GM21528 (cell line): ENCODE results near the gene QSOX2.
A peak's percentile ranks its signal among the peaks of the same experiment; 100 is the strongest.

Experiments used
- ATAC-seq: cut with Tn5 transposase; IDR thresholded peaks from one replicate; pipeline ENCODE4 v1.9.1; 2021; ENCODE audit warnings: mild to moderate bottlenecking, moderate library complexity; ENCODE audit not compliant: unreplicated experiment, low FRiP score

Gene QSOX2

DNA sequence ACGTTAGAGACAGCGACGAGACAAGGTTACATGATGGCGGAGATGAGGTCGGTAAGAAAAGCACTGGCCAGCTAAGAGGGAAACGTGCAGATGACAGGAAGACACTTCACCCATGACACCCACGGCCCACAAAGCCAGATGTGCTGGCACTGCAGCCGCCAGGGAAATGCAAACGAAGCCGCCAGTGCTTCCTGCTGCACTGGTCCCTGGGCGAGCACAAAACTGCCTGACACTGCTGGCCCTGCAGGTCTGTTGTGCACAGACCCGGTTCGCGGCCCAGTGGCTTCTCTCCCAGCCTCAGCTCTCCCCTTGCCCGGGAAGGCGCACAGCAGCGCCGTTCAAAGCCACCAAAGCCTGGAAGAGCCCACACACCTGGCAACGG lies 20.3 kb downstream of the QSOX2 start:
- ATAC-seq: peak; percentile 52

DNA sequence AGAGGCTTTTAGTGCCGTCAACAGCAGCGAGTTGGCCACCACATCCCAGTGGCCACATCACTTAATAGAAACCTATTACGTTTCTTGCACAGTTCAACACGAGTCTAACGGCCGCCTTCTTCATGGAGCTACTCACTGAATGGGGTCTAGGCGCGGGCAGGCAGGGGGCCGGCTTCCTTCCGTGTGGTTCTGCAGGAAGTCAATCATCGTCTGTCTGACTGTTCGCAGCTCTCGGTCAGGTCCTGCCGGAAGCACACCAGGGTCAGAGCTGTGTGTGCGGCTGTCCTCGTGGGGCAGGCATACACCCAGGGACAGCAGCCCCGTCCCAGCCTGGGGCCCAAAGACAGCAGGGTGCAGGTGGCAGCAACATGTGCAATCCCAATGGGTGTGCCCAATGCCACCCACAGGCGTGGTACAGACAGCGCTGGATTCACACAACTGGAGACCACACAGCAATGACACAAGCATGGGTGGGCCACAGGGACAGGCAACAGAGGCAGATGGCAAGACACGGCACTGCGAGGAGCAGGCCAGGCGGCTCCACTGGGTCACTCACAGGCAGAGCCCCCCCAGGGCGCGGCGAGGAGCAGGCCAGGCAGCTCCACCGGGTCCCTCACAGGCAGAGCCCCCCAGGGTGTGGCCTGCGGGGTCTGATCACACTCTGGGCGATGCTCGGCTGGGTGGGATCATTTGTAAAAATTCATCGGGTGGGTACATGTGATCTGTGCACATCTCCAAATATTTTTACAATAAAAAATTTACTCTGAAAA lies 21.6 kb downstream of the QSOX2 start:
- ATAC-seq: no peak

DNA sequence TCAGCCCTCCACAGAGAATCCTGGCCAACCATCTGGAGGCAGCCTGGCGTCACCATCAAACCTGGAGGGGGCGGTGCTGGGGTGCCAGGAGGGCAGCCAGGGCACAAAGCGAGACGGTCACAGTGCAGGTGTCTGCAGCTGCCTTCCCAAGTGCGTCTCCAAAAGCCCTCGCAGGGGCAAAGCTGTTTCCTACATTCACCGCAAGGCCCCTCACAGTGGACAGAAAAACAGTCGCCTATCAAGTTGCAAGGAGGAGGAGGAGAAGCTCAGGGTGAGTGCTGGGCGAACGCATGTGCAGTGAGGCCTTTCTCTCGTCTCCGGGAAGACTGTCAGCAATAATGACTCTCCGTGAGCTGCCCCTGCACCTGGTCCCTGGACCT lies 22.7 kb downstream of the QSOX2 start:
- ATAC-seq: no peak

DNA sequence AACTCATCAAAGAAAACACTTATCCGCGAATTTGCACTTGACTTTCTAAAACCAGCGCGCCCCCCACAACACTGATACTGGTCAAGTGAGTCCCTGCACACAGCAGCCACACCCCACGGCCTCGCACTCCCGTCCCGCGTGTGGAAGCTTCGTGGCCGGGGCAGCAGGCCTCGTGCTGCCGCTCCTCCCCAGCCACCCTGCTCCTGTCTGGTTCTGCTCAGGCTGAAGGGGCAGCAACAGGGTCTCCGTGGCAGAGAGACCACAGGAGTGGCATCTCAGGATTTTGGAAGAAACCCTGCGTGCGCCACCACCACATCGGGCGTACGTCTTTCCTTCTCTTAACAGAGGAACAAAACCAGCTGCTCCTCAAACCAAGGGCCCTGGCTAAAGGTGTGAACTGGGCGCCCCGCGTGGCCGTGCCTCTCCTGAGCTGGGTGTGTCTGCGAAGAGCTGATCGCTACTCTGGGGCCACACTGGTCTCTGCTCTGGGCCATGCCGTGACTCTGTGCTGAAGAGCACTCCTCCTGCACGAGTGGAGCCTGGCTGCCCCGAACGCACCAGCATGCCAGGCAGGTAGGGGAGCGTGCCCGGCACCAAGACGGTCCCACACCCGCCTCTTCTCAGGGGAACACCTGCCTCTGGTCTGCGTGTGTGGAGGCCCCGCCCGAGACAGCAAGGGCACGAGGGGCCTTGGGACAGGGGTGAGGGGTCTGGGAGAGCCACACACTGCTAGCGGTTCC lies 23.3 kb downstream of the QSOX2 start:
- ATAC-seq: no peak

DNA sequence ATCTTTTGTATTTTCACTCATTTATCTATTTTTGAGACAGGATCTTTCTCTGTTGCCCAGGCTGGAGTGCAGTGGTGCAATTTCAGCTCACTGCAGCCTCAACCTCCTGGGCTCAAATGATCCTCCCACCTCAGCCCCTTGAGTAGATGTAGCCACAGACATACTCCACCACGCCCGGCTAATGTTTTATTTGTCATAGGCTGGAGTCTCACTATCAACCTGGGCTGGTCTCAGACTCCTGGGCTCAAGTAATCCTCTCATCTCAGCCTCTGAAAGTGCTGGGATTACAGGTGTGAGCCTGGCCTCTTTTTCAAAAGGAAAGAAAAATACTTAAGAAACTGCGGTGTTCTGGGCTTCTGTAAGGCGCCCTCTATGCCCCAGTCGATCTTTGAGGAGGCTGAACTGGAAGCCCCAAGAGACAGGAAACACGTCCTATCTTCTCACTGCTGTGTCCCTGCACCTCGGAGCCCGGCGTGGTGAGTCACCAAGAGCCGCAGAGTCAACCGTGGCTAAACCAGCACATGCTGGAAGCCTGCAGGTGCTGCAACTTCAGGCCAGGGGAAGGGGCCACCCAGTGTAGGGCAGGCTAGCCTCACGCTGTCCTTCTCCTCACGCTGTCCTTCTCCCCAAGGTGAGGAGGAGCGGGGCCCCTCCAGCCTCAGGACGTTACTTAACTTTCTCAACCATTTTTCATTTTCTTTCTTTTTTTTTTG lies 25.4 kb downstream of the QSOX2 start:
- no peak for ATAC-seq

DNA sequence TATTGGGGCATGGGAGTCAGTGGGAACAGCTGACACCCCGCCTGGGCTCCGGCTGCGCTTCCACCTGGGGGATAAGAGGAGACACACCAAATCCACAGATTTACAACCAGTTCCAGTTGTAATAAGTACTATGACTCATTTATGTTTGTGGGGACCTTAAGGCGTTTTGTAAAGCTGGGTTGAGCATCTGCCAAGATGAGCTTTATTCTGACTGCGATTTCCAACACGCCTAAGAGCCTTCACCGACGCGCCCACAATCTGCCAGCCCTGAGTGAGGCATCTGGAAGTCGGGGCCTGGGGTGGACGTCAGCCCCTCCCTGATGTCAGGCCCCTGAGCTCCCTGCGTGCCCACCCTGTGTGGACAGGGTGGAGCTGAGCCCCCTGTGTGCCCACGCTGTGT lies 26.3 kb downstream of the QSOX2 start:
- no peak for ATAC-seq

DNA sequence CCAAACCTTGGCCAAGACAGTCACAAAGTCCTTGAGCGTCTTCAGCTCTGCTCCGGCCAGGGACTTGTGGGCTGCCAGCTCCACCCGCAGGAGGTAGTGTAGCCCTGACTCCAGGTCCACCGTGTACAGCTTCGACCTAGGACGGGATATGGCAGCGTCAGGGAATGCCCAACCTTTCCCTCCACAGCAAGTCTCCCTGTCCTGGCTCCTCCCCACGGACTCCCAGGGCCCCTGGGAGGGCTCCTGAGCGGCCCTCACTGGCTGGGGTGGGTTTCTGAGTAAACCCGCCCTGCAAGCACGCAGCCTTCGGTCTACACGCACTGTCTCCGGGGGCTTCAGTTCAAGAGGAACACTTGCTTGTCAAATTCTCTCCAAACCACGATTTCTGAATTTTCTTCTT lies 26.9 kb downstream of the QSOX2 start:
- no peak for ATAC-seq

DNA sequence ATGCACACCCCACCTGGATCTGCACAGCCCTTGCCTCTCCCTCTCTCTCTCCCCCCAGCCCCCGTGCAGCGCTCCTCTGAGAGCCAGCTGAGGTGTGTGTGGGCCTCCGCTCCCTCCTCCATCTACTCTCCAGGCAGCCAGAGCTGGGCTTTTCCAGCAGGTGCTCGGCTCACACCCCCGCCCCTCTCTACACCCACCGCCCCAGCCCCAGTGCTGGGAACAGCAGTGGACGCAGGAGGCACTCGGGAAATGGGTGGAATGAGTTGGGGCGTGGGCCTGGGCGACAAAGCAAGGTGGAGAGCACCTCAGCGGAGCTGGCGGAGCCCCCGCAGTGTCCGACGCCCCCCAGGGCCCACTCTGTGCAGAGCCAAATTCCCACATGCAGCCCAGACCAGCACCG lies 27.3 kb downstream of the QSOX2 start:
- ATAC-seq: no peak

DNA sequence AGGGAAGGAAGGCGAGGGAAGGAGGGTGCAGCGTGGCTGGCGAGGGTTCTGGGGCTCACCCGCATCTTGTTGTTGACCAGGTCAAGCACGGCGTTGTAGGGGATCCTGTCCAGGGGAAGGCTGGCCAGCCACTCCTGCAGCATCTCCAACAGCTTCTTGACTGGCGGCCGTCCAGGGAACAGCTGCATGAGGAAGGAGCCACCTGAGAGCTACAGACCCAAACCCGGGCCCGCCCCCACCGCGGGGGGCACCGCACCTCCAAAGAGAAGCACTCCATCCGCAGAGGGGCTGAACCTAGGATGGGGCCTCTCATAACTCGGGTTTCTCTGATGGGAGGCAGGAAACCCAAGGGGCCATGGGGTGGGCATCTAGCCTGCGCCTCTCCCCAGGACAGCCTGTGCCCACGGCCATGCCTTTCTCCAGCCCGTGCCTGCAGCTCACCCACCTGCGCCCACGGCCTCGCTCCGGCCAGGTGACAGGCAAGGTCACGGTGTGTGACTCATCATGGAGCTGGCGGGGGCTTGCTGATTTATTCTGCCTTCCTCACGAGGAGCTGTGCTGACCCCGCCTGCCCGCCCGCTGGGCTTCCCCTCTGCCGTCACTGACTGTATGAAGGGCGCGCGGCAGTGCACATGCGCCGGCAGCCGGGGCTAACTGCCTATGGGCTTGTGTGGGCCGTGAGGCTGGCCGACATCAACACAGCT lies 28.9 kb downstream of the QSOX2 start:
- ATAC-seq: no peak

DNA sequence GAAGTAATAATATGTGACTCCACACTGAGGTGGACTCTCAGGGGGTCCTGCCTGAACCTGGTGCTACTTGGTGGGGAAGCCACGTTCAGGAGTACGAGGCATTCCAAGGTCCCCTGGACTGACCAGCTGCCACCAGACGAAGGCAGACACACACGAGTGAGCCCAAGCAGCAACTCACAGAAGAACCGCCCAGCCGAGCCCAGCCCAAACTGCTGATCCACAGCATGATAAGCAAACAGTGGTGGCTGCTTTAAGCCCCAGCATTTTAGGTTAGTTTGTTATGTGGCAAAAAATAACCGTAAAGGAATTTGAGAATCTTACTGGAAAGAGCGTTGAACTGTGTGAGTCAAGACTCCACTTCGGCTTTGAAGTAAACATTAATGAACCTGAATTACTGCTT lies 31.9 kb downstream of the QSOX2 start:
- no peak for ATAC-seq

DNA sequence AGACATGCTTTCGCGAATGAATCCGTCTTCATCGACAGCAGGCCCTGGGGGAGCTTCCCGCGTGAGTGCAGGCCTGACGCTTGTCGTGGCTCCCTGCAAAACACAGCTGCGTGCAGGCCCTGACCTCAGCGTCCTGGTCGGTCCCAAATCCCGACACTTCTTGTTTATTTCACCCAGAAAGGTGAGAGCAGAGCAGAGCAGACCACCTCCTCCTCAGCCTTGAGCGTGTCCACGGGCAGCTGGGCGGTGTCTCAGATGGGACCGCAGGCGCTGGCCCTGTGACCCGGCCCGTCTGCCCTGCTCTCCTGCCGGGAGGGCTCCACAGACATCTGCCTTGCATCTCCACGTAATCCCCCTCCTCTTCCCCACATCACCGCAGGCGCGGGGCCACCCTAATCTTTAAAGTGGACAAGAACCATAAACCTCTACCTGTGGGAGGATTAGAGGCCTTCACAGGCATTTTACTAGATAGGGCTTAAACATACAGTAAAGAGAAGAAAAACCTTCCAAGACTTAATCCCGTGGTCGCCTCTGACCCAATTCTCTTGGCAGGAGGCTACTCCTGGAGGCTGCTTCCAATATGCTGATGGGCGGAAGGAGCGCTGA lies 33.2 kb downstream of the QSOX2 start:
- no peak for ATAC-seq

DNA sequence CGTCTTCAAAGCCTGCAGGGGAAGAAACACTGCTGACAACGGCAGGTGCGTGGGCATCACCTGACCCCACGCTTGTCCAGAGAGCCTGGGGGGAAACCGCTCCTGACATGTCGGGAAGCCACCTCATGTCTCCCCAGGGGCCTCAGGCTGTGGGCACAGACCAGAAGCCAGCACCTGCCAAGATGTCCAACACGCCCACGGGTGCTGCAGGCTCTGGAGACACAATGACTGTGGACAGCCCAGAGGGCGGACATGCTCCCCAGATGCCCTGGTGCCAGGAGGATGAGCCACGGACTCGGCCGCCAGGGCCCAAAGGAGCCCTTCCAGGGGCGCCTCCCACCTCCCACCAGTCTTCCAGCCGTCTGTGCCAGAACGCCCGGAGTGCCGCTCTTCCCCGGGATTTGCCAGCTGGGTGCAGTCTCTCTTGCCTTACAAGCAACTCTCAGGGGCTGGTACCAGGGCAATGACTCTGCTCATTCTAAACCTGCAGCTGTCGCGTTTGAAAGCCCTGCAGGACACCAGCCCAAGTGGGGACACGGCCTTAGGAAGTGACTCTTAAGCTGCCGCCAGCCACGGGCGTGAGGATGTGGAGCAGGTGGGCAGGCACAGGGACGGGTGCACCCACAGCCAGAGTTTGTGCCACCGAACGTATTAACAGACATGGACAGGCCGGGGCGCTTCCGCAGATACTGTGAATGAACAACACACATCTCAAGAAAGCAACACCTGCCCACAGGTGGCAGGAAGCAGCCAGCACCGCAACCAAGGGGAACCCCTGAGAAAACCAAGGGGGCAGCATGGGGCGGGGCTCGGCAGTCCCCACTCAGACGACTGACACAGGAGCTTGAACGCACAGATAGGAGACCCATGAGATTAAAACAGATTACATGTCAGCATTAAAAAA lies 33.9 kb downstream of the QSOX2 start:
- no peak for ATAC-seq

DNA sequence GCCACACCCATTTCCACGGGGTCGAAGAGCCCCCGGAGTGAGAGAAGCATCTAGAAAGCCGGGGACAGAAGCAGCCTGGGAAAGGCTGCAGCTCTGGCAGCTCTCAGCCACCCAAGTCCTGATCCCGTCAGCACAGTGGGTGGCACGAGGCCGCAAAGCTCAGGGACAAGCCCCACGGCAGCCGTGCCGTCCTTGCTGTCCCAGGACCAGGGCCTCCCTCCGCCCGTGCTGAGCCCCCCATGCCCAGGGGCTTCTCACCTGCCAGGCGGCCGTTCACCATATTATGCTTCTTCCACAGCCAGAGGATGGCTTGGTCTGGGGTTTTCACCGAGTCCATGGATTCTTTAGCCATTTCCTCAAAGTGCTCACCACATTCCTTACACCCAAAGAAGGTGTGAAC lies 34.6 kb downstream of the QSOX2 start:
- ATAC-seq: no peak

DNA sequence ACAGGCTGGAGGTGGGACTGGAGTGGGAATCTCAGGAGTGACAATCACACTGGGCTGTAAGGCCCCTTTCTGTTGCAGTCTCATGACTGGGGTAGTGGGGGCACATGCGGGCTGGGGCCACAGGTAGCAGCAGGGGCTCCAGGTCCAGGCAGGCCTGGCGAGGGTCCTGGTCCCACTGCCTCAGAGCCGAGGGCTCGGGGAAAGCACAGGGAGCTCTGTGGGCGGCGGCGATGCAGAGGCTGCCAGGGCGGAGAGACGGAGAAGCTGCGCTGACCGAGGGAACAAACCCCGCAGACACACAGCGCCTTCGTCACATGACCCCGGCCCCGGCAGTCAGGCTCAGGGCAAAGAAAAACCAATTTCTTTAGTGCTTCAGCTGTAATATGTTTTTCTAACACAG lies 35.3 kb downstream of the QSOX2 start:
- ATAC-seq: no peak

DNA sequence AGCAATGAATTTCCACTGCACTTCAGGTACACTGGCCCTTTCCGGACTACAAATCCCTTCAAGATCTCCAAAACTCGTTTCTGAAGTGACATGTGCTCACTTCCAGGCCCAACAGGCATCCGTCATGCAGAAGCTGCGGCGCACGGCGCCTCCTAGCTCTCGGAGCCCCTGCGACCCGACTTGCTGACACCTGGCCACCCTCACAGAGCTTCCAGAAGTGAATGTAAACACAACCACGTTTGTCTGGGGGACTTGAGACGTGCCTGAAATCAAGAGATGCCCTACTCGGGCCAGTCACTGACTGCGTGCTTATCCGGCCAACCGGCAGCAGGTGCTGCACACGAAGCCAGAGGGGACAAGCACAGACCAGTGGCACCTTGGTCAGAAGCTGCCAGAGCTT lies 35.8 kb downstream of the QSOX2 start:
- no peak for ATAC-seq

DNA sequence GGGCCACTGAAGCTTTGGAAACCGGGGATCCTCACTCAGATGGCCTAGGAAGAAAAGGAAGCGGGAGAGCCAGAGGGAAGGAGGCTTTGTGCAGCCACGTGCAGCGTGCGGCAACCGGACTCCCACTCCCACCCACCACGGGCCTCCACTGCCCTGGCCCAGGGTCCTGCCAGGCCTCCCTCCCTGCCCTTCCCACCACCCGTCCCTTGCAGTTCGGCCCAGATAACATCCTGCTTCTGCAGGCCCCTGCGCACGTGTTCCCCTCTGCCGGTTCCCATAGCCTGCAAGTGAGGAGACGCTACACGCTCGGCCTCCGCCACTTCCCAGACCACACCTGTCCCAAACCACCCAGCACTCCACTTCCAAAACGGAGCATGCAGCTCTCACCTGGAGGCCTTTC lies 36.4 kb downstream of the QSOX2 start:
- ATAC-seq: no peak

DNA sequence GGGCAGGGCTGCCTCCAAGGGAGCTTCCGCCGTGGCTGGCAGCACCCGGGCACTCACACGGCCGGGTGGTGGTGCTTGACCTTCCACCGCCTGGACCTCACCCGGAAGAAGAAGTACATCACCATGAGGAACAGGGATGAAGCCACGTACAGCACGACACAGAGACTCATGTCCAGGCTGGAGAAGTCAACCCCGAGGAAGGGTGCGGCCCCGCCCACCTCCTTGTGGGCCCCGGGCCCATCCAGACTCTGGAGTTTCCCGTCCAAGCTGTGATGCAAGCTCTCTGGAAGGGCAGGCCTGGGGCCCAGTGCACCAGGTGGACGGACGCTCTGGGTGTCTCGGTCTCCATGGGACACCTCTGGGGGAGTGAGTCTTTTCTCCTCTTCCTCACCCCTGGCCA lies 36.9 kb downstream of the QSOX2 start:
- no peak for ATAC-seq

DNA sequence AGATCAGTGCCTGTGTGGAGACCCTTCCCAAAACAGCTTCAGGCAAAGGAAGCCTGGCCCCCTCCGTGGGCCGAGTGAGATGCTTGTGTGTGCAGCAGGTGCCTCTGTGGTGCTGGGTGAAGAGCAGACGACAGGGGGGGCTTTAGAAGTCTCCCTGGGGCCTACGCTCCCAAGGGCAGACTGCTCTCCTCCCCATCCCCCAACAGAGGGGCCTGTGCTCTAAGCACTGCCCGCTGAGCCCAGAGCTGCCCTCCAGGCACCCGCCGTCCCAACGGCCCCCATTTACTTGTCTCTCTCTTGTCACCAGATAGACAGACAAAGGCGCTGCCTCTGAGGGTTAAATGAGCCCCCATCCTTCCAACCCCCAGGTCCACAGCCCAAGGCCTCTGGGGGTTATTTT lies 38.0 kb downstream of the QSOX2 start:
- no peak for ATAC-seq

DNA sequence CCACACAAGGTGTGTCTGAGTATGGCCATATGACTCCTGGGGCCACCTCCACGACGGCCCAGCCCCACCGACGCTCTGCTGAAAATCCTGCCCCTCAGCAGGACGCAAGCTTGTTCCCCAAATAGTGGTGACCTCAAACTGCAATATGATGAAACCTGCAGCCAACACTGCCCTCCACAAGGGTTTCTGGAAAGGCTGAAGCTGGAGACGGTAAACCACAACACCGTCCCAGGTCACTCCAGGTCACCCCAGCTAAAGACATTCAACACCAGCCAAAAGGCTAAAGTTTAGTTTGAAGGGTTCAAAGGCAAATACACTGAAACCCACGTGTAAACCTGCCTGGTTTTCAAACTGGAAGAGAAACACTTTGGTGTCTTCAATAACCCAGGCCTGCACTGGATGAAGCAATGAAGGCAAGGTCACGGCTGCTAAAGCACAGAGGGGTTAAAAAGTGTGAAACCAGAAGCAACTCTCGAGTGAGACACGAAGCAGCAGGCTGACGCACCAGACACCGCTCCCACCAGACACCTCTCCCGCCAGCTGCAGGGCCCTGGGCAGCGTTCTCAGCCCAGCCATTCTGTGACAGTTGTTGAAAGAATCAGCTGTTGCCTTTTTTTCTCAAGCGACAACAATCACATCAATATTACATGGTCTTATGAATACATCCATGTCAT lies 38.9 kb downstream of the QSOX2 start:
- ATAC-seq: no peak
